H9 (cell line): ENCODE data around the gene MT1A. TPM values are rescaled to one million over a fixed set of nuclear protein-coding genes. Genes with fewer than 3 reads are reported as not detected.

Experiments used
- DNase-seq: peaks from one replicate; pipeline ENCODE4 v3.0.0-alpha.2; 2017
- H2AFZ ChIP-seq: one replicate; pipeline ENCODE4 v1.6.1; 2013; ENCODE audit warnings: mild to moderate bottlenecking, low read length, control low read depth, moderate library complexity
- H2AK5ac ChIP-seq: 2 replicates; pipeline ENCODE4 v1.6.1; 2013; ENCODE audit warnings: low read length, control low read depth, mixed read lengths; ENCODE audit not compliant: insufficient read length
- H2BK120ac ChIP-seq: one replicate; pipeline ENCODE4 v1.6.1; 2013; ENCODE audit warnings: low read depth, mild to moderate bottlenecking, low read length, control low read depth, inconsistent platforms; ENCODE audit not compliant: poor library complexity, severe bottlenecking
- H2BK12ac ChIP-seq: 2 replicates; pipeline ENCODE4 v1.6.1; 2013; ENCODE audit warnings: low read length, control low read depth, mixed read lengths, low read depth; ENCODE audit not compliant: insufficient read length
- H2BK15ac ChIP-seq: 2 replicates; pipeline ENCODE4 v1.6.1; 2013; ENCODE audit warnings: low read depth, low read length, control low read depth
- H2BK20ac ChIP-seq: one replicate; pipeline ENCODE4 v1.6.1; 2013; ENCODE audit warnings: low read depth, mild to moderate bottlenecking, low read length, control low read depth, inconsistent platforms; ENCODE audit not compliant: poor library complexity, severe bottlenecking
- H2BK5ac ChIP-seq: 2 replicates; pipeline ENCODE4 v1.6.1; 2013; ENCODE audit warnings: low read length, control low read depth, mixed read lengths; ENCODE audit not compliant: insufficient read length
- H3K14ac ChIP-seq: 2 replicates; pipeline ENCODE4 v1.6.1; 2013; ENCODE audit warnings: low read length, control low read depth; ENCODE audit not compliant: insufficient read depth
- H3K18ac ChIP-seq: 2 replicates; pipeline ENCODE4 v1.6.1; 2013; ENCODE audit warnings: low read depth, mild to moderate bottlenecking, mixed read lengths, low read length, control low read depth; ENCODE audit not compliant: insufficient read length
- H3K23ac ChIP-seq: 2 replicates; pipeline ENCODE4 v1.6.1; 2013; ENCODE audit warnings: low read length, control low read depth, mixed read lengths, low read depth; ENCODE audit not compliant: insufficient read length
- H3K23me2 ChIP-seq: 2 replicates; pipeline ENCODE4 v1.6.1; 2013; ENCODE audit warnings: low read depth, mild to moderate bottlenecking, mixed read lengths, low read length, control low read depth; ENCODE audit not compliant: insufficient read length, poor library complexity, severe bottlenecking
- H3K27ac ChIP-seq: 2 replicates; pipeline ENCODE4 v1.5.1; 2013; ENCODE audit warnings: low read length, control low read depth, mixed read lengths, low read depth; ENCODE audit not compliant: insufficient read length
- H3K27me3 ChIP-seq: 2 replicates; pipeline ENCODE4 v1.6.1; 2013; ENCODE audit warnings: low read length, control low read depth, inconsistent platforms; ENCODE audit not compliant: insufficient read depth
- H3K4ac ChIP-seq: 2 replicates; pipeline ENCODE4 v1.6.1; 2013; ENCODE audit warnings: low read depth, mild to moderate bottlenecking, control low read depth, inconsistent platforms, low read length, moderate library complexity
- H3K4me1 ChIP-seq: 2 replicates; pipeline ENCODE4 v1.6.1; 2013; ENCODE audit warnings: low read length, control low read depth, inconsistent platforms; ENCODE audit not compliant: insufficient read depth
- H3K4me2 ChIP-seq: 2 replicates; pipeline ENCODE4 v1.6.1; 2013; ENCODE audit warnings: low read length, control low read depth, mixed read lengths; ENCODE audit not compliant: insufficient read length, insufficient read depth
- H3K56ac ChIP-seq: 2 replicates; pipeline ENCODE4 v1.6.1; 2013; ENCODE audit warnings: low read depth, mild to moderate bottlenecking, mixed read lengths, low read length, control low read depth; ENCODE audit not compliant: insufficient read length
- H3K79me1 ChIP-seq: 2 replicates; pipeline ENCODE4 v1.6.1; 2013; ENCODE audit warnings: low read depth, mild to moderate bottlenecking, moderate library complexity, low read length, control low read depth, inconsistent platforms; ENCODE audit not compliant: insufficient read depth, poor library complexity, severe bottlenecking
- H3K79me2 ChIP-seq: 2 replicates; pipeline ENCODE4 v1.6.1; 2013; ENCODE audit warnings: low read length, control low read depth, inconsistent platforms; ENCODE audit not compliant: insufficient read depth
- H3K9ac ChIP-seq: 2 replicates; pipeline ENCODE4 v1.6.1; 2013; ENCODE audit warnings: low read length, control low read depth, mixed read lengths; ENCODE audit not compliant: insufficient read length; ENCODE audit errors: extremely low read depth
- H3K9me3 ChIP-seq: one replicate; pipeline ENCODE4 v1.6.1; 2013; ENCODE audit warnings: low read depth, low read length, inconsistent platforms; ENCODE audit not compliant: control insufficient read depth
- H3T11ph ChIP-seq: one replicate; pipeline ENCODE4 v1.6.1; 2013; ENCODE audit warnings: mild to moderate bottlenecking, low read length, control low read depth, inconsistent platforms
- H4K20me1 ChIP-seq: one replicate; pipeline ENCODE4 v1.6.1; 2013; ENCODE audit not compliant: control insufficient read depth, insufficient read length, insufficient read depth
- H4K5ac ChIP-seq: 2 replicates; pipeline ENCODE4 v1.6.1; 2013; ENCODE audit warnings: low read depth, mild to moderate bottlenecking, mixed read lengths, low read length, control low read depth; ENCODE audit not compliant: insufficient read length
- H4K8ac ChIP-seq: replicated peaks from 2 replicates; pipeline ENCODE4 v1.6.1; 2013; ENCODE audit warnings: low read length, control low read depth, mixed read lengths, low read depth; ENCODE audit not compliant: insufficient read length
- H4K91ac ChIP-seq: 2 replicates; pipeline ENCODE4 v1.6.1; 2013; ENCODE audit warnings: low read depth, mild to moderate bottlenecking, moderate library complexity, mixed read lengths, low read length, control low read depth; ENCODE audit not compliant: insufficient read length
- H3K27ac Mint-ChIP-seq, 3 experiments: 2 replicates in 2 of 3; 3 replicates in 1 of 3; pipeline ENCODE4 v1.8.0; 2020 to 2021; ENCODE audit warnings: mixed read lengths in 3 of 3, mild to moderate bottlenecking in 1 of 3, moderate library complexity in 1 of 3
- H3K27me3 Mint-ChIP-seq: 2 replicates; pipeline ENCODE4 v1.8.0; 2021; ENCODE audit warnings: low read depth, mild to moderate bottlenecking, moderate library complexity, mixed read lengths
- H3K36me3 Mint-ChIP-seq, 3 experiments: 2 replicates in 2 of 3; 3 replicates in 1 of 3; pipeline ENCODE4 v1.8.0; 2020 to 2021; ENCODE audit warnings: low read depth in 3 of 3, mixed read lengths in 3 of 3; ENCODE audit not compliant: insufficient read depth in 1 of 3
- H3K4me1 Mint-ChIP-seq, 2 experiments: 2 replicates each; pipeline ENCODE4 v1.8.0; 2020; ENCODE audit warnings: mixed read lengths in 2 of 2
- H3K4me3 Mint-ChIP-seq, 2 experiments: 2 replicates in 1 of 2; 3 replicates in 1 of 2; pipeline ENCODE4 v1.8.0; 2020 to 2021; ENCODE audit warnings: mild to moderate bottlenecking in 2 of 2, mixed read lengths in 2 of 2, moderate library complexity in 1 of 2
- H3K9me3 Mint-ChIP-seq, 2 experiments: 2 replicates in 1 of 2; 3 replicates in 1 of 2; pipeline ENCODE4 v1.8.0; 2020; ENCODE audit warnings: mild to moderate bottlenecking in 2 of 2, mixed read lengths in 2 of 2, moderate library complexity in 1 of 2
- CTCF ChIP-seq: fragments of 200-600 bp; sonication (generic); conservative IDR thresholded peaks from 3 replicates; pipeline ENCODE4 v1.8.0; 2021; ENCODE audit warnings: antibody characterized with exemption, mild to moderate bottlenecking
- WGBS: extraction: QIAGEN DNeasy Blood & Tissue Kit; methylation state at CpG from one replicate; pipeline ENCODE4 v1.1.7; 2013; ENCODE audit warnings: missing lambda C conversion rate, low lambda C conversion rate, mixed read lengths; ENCODE audit not compliant: insufficient read length; ENCODE audit errors: extremely low coverage; 5-methylcytosine and 5-hydroxymethylcytosine counted together
- total RNA-seq: library from RNA; stranded (reverse); gene quantifications from 2 replicates; pipeline ENCODE4 v1.2.1, GENCODE V29; 2021

MT1A gene
- total RNA-seq, 1 experiment from 2014 or later, result not detected

- H3K18ac ChIP-seq, result no peak overlapping the region
- no peak overlapping the region for H2AK5ac ChIP-seq
- no peak overlapping the region for H4K8ac ChIP-seq
- no peak overlapping the region for H4K5ac ChIP-seq
- no peaks in the 10 kb centered on the region for H3K9me3 ChIP-seq
- H2BK5ac ChIP-seq, result no peak overlapping the region
- H2BK12ac ChIP-seq, result no peak overlapping the region
- H3T11ph ChIP-seq, result no peak overlapping the region
- no peaks in the 10 kb centered on the region for H3K27me3 ChIP-seq
- no peak overlapping the region for H3K4me2 ChIP-seq
- no peak overlapping the region for H2BK120ac ChIP-seq
- H3K9ac ChIP-seq, result no peak overlapping the region
- no peak overlapping the region for H3K23ac ChIP-seq
- no peak for TF ChIP-seq CTCF
- Mint-ChIP-seq H3K4me3 (no peak overlapping the region; a peak in 1 of 5 replicates), H3K27me3 (peaks cover 21% of the 10 kb centered on the region), H3K4me1 (peaks cover 6 to 11% of the 10 kb centered on the region in 2 experiments), H3K27ac (no peak overlapping the region), H3K36me3 (peaks cover 0 to 7% (median 5%) of the 10 kb centered on the region in 3 experiments; a peak in 5 of 7 replicates), H3K9me3 (peaks cover 9 to 11% of the 10 kb centered on the region in 2 experiments)
- H3K56ac ChIP-seq, result no peak overlapping the region
- H3K4ac ChIP-seq, result no peak overlapping the region
- no peak overlapping the region for H3K27ac ChIP-seq
- DNase-seq, result no peak
- H3K4me1 ChIP-seq, result no peaks in the 10 kb centered on the region
- no peaks in the 10 kb centered on the region for H3K23me2 ChIP-seq
- no peak overlapping the region for H3K14ac ChIP-seq
- H3K79me1 ChIP-seq, result no peaks in the 10 kb centered on the region
- no peak overlapping the region for H2AFZ ChIP-seq
- H2BK20ac ChIP-seq, result no peak overlapping the region
- no CpG with 5 or more reads among the region's 3 CpGs for WGBS
- no peak overlapping the region for H2BK15ac ChIP-seq
- H3K79me2 ChIP-seq, result no peaks in the 10 kb centered on the region
- H4K91ac ChIP-seq, result no peak overlapping the region
- H4K20me1 ChIP-seq, result no peaks in the 10 kb centered on the region
Observed at GRCh38 chr16:56689171-56689570, 50.7 kb downstream of the MT1A start.

Other genes starting within 250 kb of the MT1A start
- gene AMFR, start 213.1 kb upstream of the MT1A start, total RNA-seq, result 25.6 and 26.3 TPM in 2 replicates
- 271 and 276 TPM in 2 replicates for gene NUDT21, start 187.3 kb upstream of the MT1A start, total RNA-seq
- gene OGFOD1, start 187.1 kb upstream of the MT1A start, total RNA-seq, result 66.5 TPM in 2 replicates
- 13.0 and 13.1 TPM in 2 replicates for gene BBS2, start 118.6 kb upstream of the MT1A start, total RNA-seq
- not detected in 2 replicates for gene MT4, start 73.6 kb upstream of the MT1A start, total RNA-seq
- gene MT3, start 49.1 kb upstream of the MT1A start, total RNA-seq, result 0.61 TPM in 1 of 2 replicates, not detected in the other
- 63.1 and 72.5 TPM in 2 replicates for gene MT2A, start 30.1 kb upstream of the MT1A start, total RNA-seq
- 25.9 and 34.4 TPM in 2 replicates for gene MT1E, start 12.9 kb upstream of the MT1A start, total RNA-seq
- gene MT1M, start 6.0 kb upstream of the MT1A start, total RNA-seq, result 1.4 and 2.5 TPM in 2 replicates
- gene MT1B, start 13.2 kb downstream of the MT1A start, total RNA-seq, result not detected in 2 replicates
- 22.9 and 26.1 TPM in 2 replicates for gene MT1F, start 19.3 kb downstream of the MT1A start, total RNA-seq
- 23.4 and 26.2 TPM in 2 replicates for gene MT1G, start 29.4 kb downstream of the MT1A start, total RNA-seq
- 10.7 and 12.5 TPM in 2 replicates for gene MT1H, start 31.1 kb downstream of the MT1A start, total RNA-seq
- gene MT1X, start 43.8 kb downstream of the MT1A start, total RNA-seq, result 32.1 and 41.9 TPM in 2 replicates
- gene NUP93, start 91.5 kb downstream of the MT1A start, total RNA-seq, result 165 and 167 TPM in 2 replicates
- not detected in 2 replicates for gene SLC12A3, start 226.5 kb downstream of the MT1A start, total RNA-seq